IMR-90 (cell line): Measurements from ENCODE around the gene PLD5. TPM values are rescaled to one million over a fixed set of nuclear protein-coding genes. Genes with fewer than 3 reads are reported as not detected.

Experiments used
- ATAC-seq: fragments of 200-7000 bp; cut with Tn5 transposase; 2 replicates; pipeline ENCODE4 v1.9.1; 2020; ENCODE audit warnings: low read depth, mild to moderate bottlenecking, moderate library complexity
- BruUV-seq: library from RNA; stranded (reverse); fragments of 400-500 nt; replicated peaks from 2 replicates; lab custom pipeline; 2021; lab: Mats Ljungman, UMichigan
- CTCF ChIA-PET: fragments of 300-600 bp; formaldehyde crosslinking; extraction: SDS; loops from one replicate; lab custom pipeline; 2021; ENCODE audit warnings: antibody characterized with exemption; lab: Yijun Ruan, JAX
- POLR2A ChIA-PET: fragments of 300-600 bp; sonication (Branson Sonifier 250); formaldehyde crosslinking; loops from one replicate; lab custom pipeline; 2022; ENCODE audit warnings: antibody characterized with exemption; ENCODE audit not compliant: unreplicated experiment; lab: Charles Lee
- DNase-seq: peaks from one replicate; pipeline ENCODE4 v3.0.0; 2013
- H2AFZ ChIP-seq: replicated peaks from 2 replicates; pipeline ENCODE3; 2013; ENCODE audit warnings: low read length, mild to moderate bottlenecking; ENCODE audit not compliant: poor library complexity
- H2AK5ac ChIP-seq: 2 replicates; pipeline ENCODE4 v1.6.1; 2013; ENCODE audit warnings: low read depth, low read length, inconsistent platforms
- H2AK9ac ChIP-seq: replicated peaks from 2 replicates; pipeline ENCODE3; 2013; ENCODE audit warnings: mild to moderate bottlenecking, low read depth, low read length, moderate library complexity; ENCODE audit not compliant: poor library complexity
- H2BK120ac ChIP-seq: 2 replicates; pipeline ENCODE4 v1.6.1; 2013; ENCODE audit warnings: low read depth, low read length, inconsistent platforms
- H2BK15ac ChIP-seq: 3 replicates; pipeline ENCODE4 v1.6.1; 2013; ENCODE audit warnings: low read depth, low read length, inconsistent platforms
- H2BK20ac ChIP-seq: 2 replicates; pipeline ENCODE4 v1.6.1; 2013; ENCODE audit warnings: low read depth, mild to moderate bottlenecking, inconsistent platforms, low read length, moderate library complexity
- H2BK5ac ChIP-seq: 2 replicates; pipeline ENCODE4 v1.6.1; 2013; ENCODE audit warnings: mild to moderate bottlenecking, low read depth, low read length, inconsistent platforms; ENCODE audit not compliant: poor library complexity, severe bottlenecking
- H3K14ac ChIP-seq: replicated peaks from 2 replicates; pipeline ENCODE4 v1.6.1; 2013; ENCODE audit warnings: low read depth, low read length, inconsistent platforms
- H3K18ac ChIP-seq: 2 replicates; pipeline ENCODE4 v1.6.1; 2013; ENCODE audit warnings: low read depth, low read length, control low read depth
- H3K23ac ChIP-seq: 2 replicates; pipeline ENCODE4 v1.6.1; 2013; ENCODE audit warnings: low read depth, low read length, inconsistent platforms
- H3K27ac ChIP-seq: 2 replicates; pipeline ENCODE4 v1.5.1; 2013; ENCODE audit warnings: mild to moderate bottlenecking, control low read depth, low read length; ENCODE audit not compliant: insufficient read depth
- H3K27me3 ChIP-seq: 2 replicates; pipeline ENCODE4 v1.6.1; 2013; ENCODE audit warnings: low read length; ENCODE audit not compliant: control insufficient read depth, insufficient read depth
- H3K36me3 ChIP-seq: 2 replicates; pipeline ENCODE4 v1.6.1; 2013; ENCODE audit warnings: low read length, mixed read lengths; ENCODE audit not compliant: control insufficient read depth, insufficient read depth
- H3K4ac ChIP-seq: 2 replicates; pipeline ENCODE4 v1.6.1; 2013; ENCODE audit warnings: low read depth, low read length, inconsistent platforms
- H3K4me1 ChIP-seq: 2 replicates; pipeline ENCODE4 v1.6.1; 2013; ENCODE audit warnings: low read length, mixed read lengths; ENCODE audit not compliant: control insufficient read depth, insufficient read depth
- H3K4me2 ChIP-seq: 2 replicates; pipeline ENCODE4 v1.6.1; 2013; ENCODE audit warnings: low read depth, mild to moderate bottlenecking, control low read depth, low read length, moderate library complexity
- H3K4me3 ChIP-seq: 2 replicates; pipeline ENCODE4 v1.5.1; 2013; ENCODE audit warnings: low read depth, mild to moderate bottlenecking, control low read depth, low read length, moderate library complexity; ENCODE audit not compliant: insufficient read depth
- H3K56ac ChIP-seq: 2 replicates; pipeline ENCODE4 v1.6.1; 2013; ENCODE audit warnings: low read length, inconsistent platforms; ENCODE audit not compliant: insufficient read depth; ENCODE audit errors: extremely low read depth
- H3K79me1 ChIP-seq, 2 experiments: 2 replicates each; pipeline ENCODE4 v1.6.1; 2013; ENCODE audit warnings: low read length in 2 of 2, inconsistent platforms in 1 of 2, low read depth in 1 of 2
- H3K9ac ChIP-seq: 2 replicates; pipeline ENCODE4 v1.6.1; 2013; ENCODE audit warnings: low read depth, low read length, control low read depth
- H3K9me1 ChIP-seq: 2 replicates; pipeline ENCODE4 v1.6.1; 2013; ENCODE audit warnings: low read length, inconsistent platforms; ENCODE audit not compliant: insufficient read depth
- H3K9me3 ChIP-seq: 2 replicates; pipeline ENCODE4 v1.6.1; 2013; ENCODE audit warnings: low read length; ENCODE audit not compliant: control insufficient read depth, insufficient read depth
- H4K20me1 ChIP-seq: 2 replicates; pipeline ENCODE4 v1.6.1; 2013; ENCODE audit warnings: low read length, inconsistent platforms; ENCODE audit not compliant: insufficient read depth
- H4K5ac ChIP-seq: 2 replicates; pipeline ENCODE4 v1.6.1; 2013; ENCODE audit warnings: mild to moderate bottlenecking, low read depth, low read length, control low read depth
- H4K8ac ChIP-seq, 2 experiments: 2 replicates each; pipeline ENCODE4 v1.6.1; 2013; ENCODE audit warnings: low read depth in 2 of 2, low read length in 2 of 2, control low read depth in 1 of 2, inconsistent platforms in 1 of 2
- H4K91ac ChIP-seq: 2 replicates; pipeline ENCODE4 v1.6.1; 2013; ENCODE audit warnings: low read depth, low read length, inconsistent platforms; ENCODE audit not compliant: insufficient read depth
- BHLHE40 ChIP-seq: fragments of 150-350 bp; IDR thresholded peaks from 2 replicates; pipeline ENCODE4 v1.6.1; 2016; ENCODE audit warnings: mild to moderate bottlenecking, low read depth, low read length
- CEBPB ChIP-seq: IDR thresholded peaks from 2 replicates; pipeline ENCODE4 v1.6.1; 2012; ENCODE audit warnings: low read depth, low read length, improper control_type of control experiment
- CHD1 ChIP-seq: IDR thresholded peaks from 2 replicates; pipeline ENCODE4 v1.6.1; 2012; ENCODE audit warnings: low read depth, low read length, improper control_type of control experiment
- CTCF ChIP-seq: conservative IDR thresholded peaks from 2 replicates; pipeline ENCODE4 v1.5.1; 2012; ENCODE audit warnings: mild to moderate bottlenecking, low read depth, low read length, improper control_type of control experiment
- ELK1 ChIP-seq: fragments of 150-350 bp; IDR thresholded peaks from 2 replicates; pipeline ENCODE4 v1.6.1; 2016; ENCODE audit warnings: low read depth, mild to moderate bottlenecking, low read length, moderate library complexity, borderline replicate concordance
- FOS ChIP-seq: fragments of 150-350 bp; IDR thresholded peaks from 2 replicates; pipeline ENCODE4 v1.6.1; 2016; ENCODE audit warnings: low read depth, low read length
- MAFK ChIP-seq: IDR thresholded peaks from 2 replicates; pipeline ENCODE4 v1.6.1; 2012; ENCODE audit warnings: low read depth, low read length, improper control_type of control experiment
- MAZ ChIP-seq: IDR thresholded peaks from 2 replicates; pipeline ENCODE4 v1.6.1; 2012; ENCODE audit warnings: low read depth, mild to moderate bottlenecking, low read length, improper control_type of control experiment, moderate library complexity, borderline replicate concordance
- MXI1 ChIP-seq: IDR thresholded peaks from 2 replicates; pipeline ENCODE4 v1.6.1; 2012; ENCODE audit warnings: low read depth, mild to moderate bottlenecking, low read length, moderate library complexity, borderline replicate concordance
- NFE2L2 ChIP-seq: fragments of 150-350 bp; IDR thresholded peaks from 2 replicates; pipeline ENCODE4 v1.6.1; 2016; ENCODE audit warnings: low read depth, mild to moderate bottlenecking, low read length
- POLR2A ChIP-seq: IDR thresholded peaks from 2 replicates; pipeline ENCODE4 v1.6.1; 2012; ENCODE audit warnings: mild to moderate bottlenecking, low read depth, low read length
- RAD21 ChIP-seq: IDR thresholded peaks from 2 replicates; pipeline ENCODE4 v1.6.1; 2012; ENCODE audit warnings: low read length, improper control_type of control experiment
- RCOR1 ChIP-seq: IDR thresholded peaks from 2 replicates; pipeline ENCODE4 v1.6.1; 2012; ENCODE audit warnings: mild to moderate bottlenecking, low read length, improper control_type of control experiment; ENCODE audit not compliant: insufficient replicate concordance
- RFX5 ChIP-seq: IDR thresholded peaks from 2 replicates; pipeline ENCODE4 v1.8.0; 2012; ENCODE audit warnings: low read depth, mild to moderate bottlenecking, low read length, moderate library complexity
- SMC3 ChIP-seq: fragments of 150-350 bp; IDR thresholded peaks from 2 replicates; pipeline ENCODE4 v1.6.1; 2016; ENCODE audit warnings: low read depth, mild to moderate bottlenecking, antibody characterized with exemption, low read length, moderate library complexity
- USF2 ChIP-seq: fragments of 150-350 bp; IDR thresholded peaks from 2 replicates; pipeline ENCODE4 v1.6.1; 2017; ENCODE audit warnings: mild to moderate bottlenecking, antibody characterized with exemption, low read length, low read depth
- WGBS, 2 experiments: methylation state at CpG; one replicate each; pipeline versions ENCODE4 v1.1.5 to v1.1.7; 2013; ENCODE audit warnings: missing lambda C conversion rate in 2 of 2; ENCODE audit not compliant: insufficient read length in 1 of 2; ENCODE audit errors: extremely low coverage in 2 of 2; 5-methylcytosine and 5-hydroxymethylcytosine counted together
- dilution Hi-C: fragments of 300-500 bp; cut with HindIII; formaldehyde crosslinking; loops from one replicate; pipeline ENCODE4 v1.14.3; 2018; ENCODE audit warnings: low sequenced_read_pairs; ENCODE audit not compliant: unreplicated experiment
- in situ Hi-C: fragments of 300-500 bp; cut with MboI; formaldehyde crosslinking; loops from 3 replicates; pipeline ENCODE4 v1.14.3; 2019; ENCODE audit warnings: low sequenced_read_pairs, inconsistent platforms, mixed read lengths
- intact Hi-C: fragments of 100-400 bp; cut with micrococcal nuclease; formaldehyde crosslinking; loops from 2 replicates; pipeline ENCODE4 v1.10.0; 2022
- polyA plus RNA-seq, 3 experiments: library from polyadenylated mRNA; depleted of rRNA; stranded (reverse); fragments of >200 nt; gene quantifications; 2 replicates each; pipeline ENCODE4 v1.2.3, GENCODE V29; 2012; ENCODE audit warnings: low replicate concordance in 1 of 3
- total RNA-seq: library from RNA; depleted of rRNA; stranded (reverse); fragments of >200 nt; gene quantifications from 2 replicates; pipeline ENCODE4 v1.2.3, GENCODE V29; 2012

The PLD5 gene
- total and polyA plus RNA-seq, 2 of the 4 experiments (the other 2 are of a cell fraction), result not detected

GRCh38 chr1:242178436-242178835, 346.1 kb downstream of the PLD5 start:
- ATAC-seq, result no peak
- CTCF ChIA-PET, result no interaction called here
- no CpG with 5 or more reads among the region's 2 CpGs for WGBS, 2 experiments
- Histone ChIP-seq H2AK5ac (no peak overlapping the region), H2BK20ac (no peak overlapping the region), H3K27me3 (no peaks in the 10 kb centered on the region), H4K20me1 (no peaks in the 10 kb centered on the region), H4K91ac (no peak overlapping the region), H3K18ac (no peak overlapping the region), H3K4me1 (no peaks in the 10 kb centered on the region), H3K9ac (no peak overlapping the region), H3K4ac (no peak overlapping the region), H4K8ac (no peak overlapping the region), H3K27ac (no peak overlapping the region), H3K56ac (no peak overlapping the region), H2BK15ac (no peak overlapping the region), H2BK120ac (no peak overlapping the region), H2BK5ac (no peak overlapping the region), H3K4me3 (no peak overlapping the region), H3K14ac (no peak overlapping the region), H2AFZ (no peak overlapping the region), H3K9me3 (peaks cover 5% of the 10 kb centered on the region), H3K4me2 (no peak overlapping the region), H3K36me3 (no peaks in the 10 kb centered on the region), H3K9me1 (no peaks in the 10 kb centered on the region), H3K23ac (no peak overlapping the region), H3K79me1 (no peaks in the 10 kb centered on the region), H2AK9ac (no peak overlapping the region), H4K5ac (no peak overlapping the region)
- TF ChIP-seq POLR2A, result no peak
- no peak for TF ChIP-seq MAFK
- no peak for TF ChIP-seq RAD21
- TF ChIP-seq MXI1, result no peak
- no peak for TF ChIP-seq RCOR1
- TF ChIP-seq NFE2L2, result no peak
- no peak for TF ChIP-seq CTCF
- no peak for TF ChIP-seq CEBPB
- no peak for TF ChIP-seq FOS
- no peak for TF ChIP-seq MAZ
- TF ChIP-seq USF2, result no peak
- no peak for TF ChIP-seq BHLHE40
- no peak for TF ChIP-seq ELK1
- TF ChIP-seq RFX5, result no peak
- no peak for TF ChIP-seq CHD1
- no peak for TF ChIP-seq SMC3
- in situ Hi-C loops (no loop called here), intact Hi-C loops (no loop called here), dilution Hi-C loops (no loop called here)
- BruUV-seq, result no TSS peak
- no peak for DNase-seq
- POLR2A ChIA-PET, result no interaction called here
